Naive thymus-derived CD4-positive, alpha-beta T cell (primary cell): Measurements from ENCODE around the gene ID1. TPM values are rescaled to one million over a fixed set of nuclear protein-coding genes. Genes with fewer than 3 reads are reported as not detected.
"Not testable (repeated sequence)": the region's sequence is repeated elsewhere in the genome, so short reads cannot be mapped to it uniquely, and the experiment has no call there.

Source experiments
- ATAC-seq: fragments of 150-1000 bp; cut with Tn5 transposase; 2 replicates; pipeline ENCODE4 v1.10.0; 2021; ENCODE audit warnings: mild to moderate bottlenecking, moderate library complexity
- CTCF ChIA-PET: fragments of 350-600 bp; sonication (Branson Sonifier 250); formaldehyde crosslinking; loops from one replicate; lab custom pipeline; 2021; ENCODE audit warnings: antibody characterized with exemption; lab: Charles Lee
- POLR2A ChIA-PET: fragments of 350-600 bp; sonication (Branson Sonifier 250); formaldehyde crosslinking; loops from one replicate; lab custom pipeline; 2021; ENCODE audit warnings: antibody characterized with exemption, inconsistent platforms; lab: Charles Lee
- DNase-seq, 9 donors: peaks; one replicate each; pipeline versions ENCODE4 v3.0.0 to v3.0.0-alpha.2; 2020 to 2022; ENCODE audit warnings: mixed read lengths in 1 of 9
- H3K27ac ChIP-seq: one replicate; pipeline ENCODE4 v1.7.0; 2013; ENCODE audit warnings: mild to moderate bottlenecking, low read depth, low read length, moderate library complexity
- H3K27me3 ChIP-seq, 2 donors: one replicate each; pipeline ENCODE4 v1.7.0; 2013; ENCODE audit warnings: low read length in 2 of 2, mild to moderate bottlenecking in 2 of 2, moderate library complexity in 2 of 2; ENCODE audit not compliant: control insufficient read depth in 2 of 2, insufficient read depth in 2 of 2
- H3K36me3 ChIP-seq, 3 experiments: 1 replicate in 2 of 3; 2 replicates in 1 of 3; pipeline ENCODE4 v1.7.0; 2013; ENCODE audit warnings: low read length in 3 of 3, mild to moderate bottlenecking in 3 of 3, moderate library complexity in 1 of 3; ENCODE audit not compliant: insufficient read depth in 3 of 3, control insufficient read depth in 2 of 3
- H3K4me1 ChIP-seq, 2 donors: one replicate each; pipeline ENCODE4 v1.7.0; 2013; ENCODE audit warnings: low read length in 2 of 2, mild to moderate bottlenecking in 2 of 2, moderate library complexity in 1 of 2; ENCODE audit not compliant: control insufficient read depth in 2 of 2, insufficient read depth in 2 of 2
- H3K4me3 ChIP-seq: 2 replicates; pipeline ENCODE4 v1.7.0; 2013; ENCODE audit warnings: mild to moderate bottlenecking, low read length
- H3K9me3 ChIP-seq, 3 experiments: 1 replicate in 2 of 3; 2 replicates in 1 of 3; pipeline ENCODE4 v1.7.0; 2013; ENCODE audit warnings: low read length in 3 of 3; ENCODE audit not compliant: control insufficient read depth in 2 of 3
- H3K27ac Mint-ChIP-seq, 9 donors: one replicate each; pipeline ENCODE4 v1.8.0; 2020 to 2022; ENCODE audit warnings: mixed read lengths in 9 of 9, mild to moderate bottlenecking in 8 of 9, moderate library complexity in 5 of 9, inconsistent platforms in 2 of 9
- H3K27me3 Mint-ChIP-seq, 5 donors: one replicate each; pipeline ENCODE4 v1.8.0; 2021 to 2022; ENCODE audit warnings: mixed read lengths in 5 of 5, mild to moderate bottlenecking in 1 of 5
- H3K36me3 Mint-ChIP-seq, 5 donors: one replicate each; pipeline ENCODE4 v1.8.0; 2020 to 2022; ENCODE audit warnings: mixed read lengths in 5 of 5, mild to moderate bottlenecking in 3 of 5, inconsistent platforms in 1 of 5
- H3K4me1 Mint-ChIP-seq, 7 donors: one replicate each; pipeline ENCODE4 v1.8.0; 2020 to 2022; ENCODE audit warnings: mixed read lengths in 7 of 7, mild to moderate bottlenecking in 3 of 7, inconsistent platforms in 1 of 7
- H3K4me3 Mint-ChIP-seq, 10 donors: one replicate each; pipeline ENCODE4 v1.8.0; 2020 to 2022; ENCODE audit warnings: mild to moderate bottlenecking in 10 of 10, mixed read lengths in 10 of 10, moderate library complexity in 6 of 10, inconsistent platforms in 2 of 10
- H3K9me3 Mint-ChIP-seq, 11 donors: one replicate each; pipeline ENCODE4 v1.8.0; 2020 to 2022; ENCODE audit warnings: mixed read lengths in 11 of 11, mild to moderate bottlenecking in 4 of 11, inconsistent platforms in 1 of 11, moderate library complexity in 1 of 11
- intact Hi-C, 2 donors: fragments of 100-400 bp; cut with micrococcal nuclease; formaldehyde crosslinking; loops; one replicate each; pipeline ENCODE4 v1.15.1; 2023
- polyA plus RNA-seq, 2 donors: library from polyadenylated mRNA; unstranded; fragments of 300-500 nt; fragmentation: Illumina TruSeq; gene quantifications; one replicate each; pipeline ENCODE4 v1.2.3, GENCODE V29; 2021
- total RNA-seq, 6 experiments: library from RNA in 5 of 6; stranded (reverse) in 5 of 6; gene quantifications; 1 replicate in 5 of 6; 2 replicates in 1 of 6; pipeline ENCODE4 v1.2.3 and lab custom pipeline; 2021 to 2026

Gene ID1
- total and polyA plus RNA-seq, 7 experiments from 2014 or later, result 0.41 to 16.9 (median 0.62) TPM; not detected in 2

GRCh38 chr20:31638816-31639215, 33.7 kb downstream of the ID1 start:
- ChIA-PET POLR2A (interaction anchor here (0.5 kb wide), 1 partner anchor 148 kb away, joined by 3 read pairs; no protein-coding TSS in a partner anchor), CTCF (no interaction called here)
- H3K4me1 Mint-ChIP-seq, result peaks cover 5 to 8% (median 6%) of the 10 kb centered on the region in 7 donors
- intact Hi-C loops, result no loop called here
- no peak overlapping the region for H3K27ac Mint-ChIP-seq
- no peak for DNase-seq
- H3K36me3 ChIP-seq, result no peaks in the 10 kb centered on the region
- H3K9me3 Mint-ChIP-seq, result no peaks in the 10 kb centered on the region
- peaks cover 0 to 13% (median 0%) of the 10 kb centered on the region in 5 donors for H3K27me3 Mint-ChIP-seq
- H3K9me3 ChIP-seq, result no peaks in the 10 kb centered on the region
- H3K4me1 ChIP-seq, result peaks cover 0 to 5% of the 10 kb centered on the region in 2 donors
- ATAC-seq, result no peak
- no peaks in the 10 kb centered on the region for H3K36me3 Mint-ChIP-seq
- no peak overlapping the region for H3K27ac ChIP-seq
- no peaks in the 10 kb centered on the region for H3K27me3 ChIP-seq
- H3K4me3 ChIP-seq, result no peak overlapping the region
- H3K4me3 Mint-ChIP-seq, result no peak overlapping the region

- peaks cover 0 to 5% of the 10 kb centered on the region in 2 donors for H3K4me1 ChIP-seq
- H3K27ac Mint-ChIP-seq, result peak overlapping the region in 1 of 9 donors; percentile 60
- no peaks in the 10 kb centered on the region for H3K9me3 Mint-ChIP-seq
These were observed 35.2 kb downstream of the ID1 start for GRCh38 chr20:31640259-31640658.

GRCh38 chr20:31641391-31641790, 36.3 kb downstream of the ID1 start:
- no peaks in the 10 kb centered on the region for H3K9me3 ChIP-seq
- no peak for DNase-seq
- peaks cover 0 to 21% (median 0%) of the 10 kb centered on the region in 5 donors for H3K27me3 Mint-ChIP-seq
- peaks cover 0 to 5% of the 10 kb centered on the region in 2 donors for H3K4me1 ChIP-seq
- no peaks in the 10 kb centered on the region for H3K9me3 Mint-ChIP-seq
- CTCF ChIA-PET, result interaction anchor here (0.8 kb wide), 1 partner anchor 81 kb away, joined by 6 read pairs; no protein-coding TSS in a partner anchor
- no peak overlapping the region for H3K4me3 ChIP-seq
- ATAC-seq, result no peak
- no peaks in the 10 kb centered on the region for H3K36me3 ChIP-seq
- no peak overlapping the region for H3K27ac ChIP-seq
- no peaks in the 10 kb centered on the region for H3K27me3 ChIP-seq
- POLR2A ChIA-PET, result no interaction called here
- intact Hi-C loops, result no loop called here
- no peaks in the 10 kb centered on the region for H3K36me3 Mint-ChIP-seq
- H3K4me1 Mint-ChIP-seq, result peaks cover 5 to 8% (median 6%) of the 10 kb centered on the region in 7 donors
- H3K4me3 Mint-ChIP-seq, result no peak overlapping the region
- H3K27ac Mint-ChIP-seq, result peak overlapping the region in 1 of 9 donors; percentile 25

More at GRCh38 chr20:31640259-31640658, 35.2 kb downstream of the ID1 start:
- Histone ChIP-seq H3K4me3 (no peak overlapping the region), H3K36me3 (no peaks in the 10 kb centered on the region), H3K27ac (no peak overlapping the region), H3K27me3 (no peaks in the 10 kb centered on the region), H3K9me3 (no peaks in the 10 kb centered on the region)
- H3K4me3 Mint-ChIP-seq, result no peak overlapping the region
- ATAC-seq (no peak), DNase-seq (no peak)
- no peaks in the 10 kb centered on the region for H3K36me3 Mint-ChIP-seq
- POLR2A ChIA-PET, result no interaction called here
- CTCF ChIA-PET, result interaction anchor here (0.6 kb wide), 1 partner anchor 79 kb away, joined by 3 read pairs; no protein-coding TSS in a partner anchor
- H3K4me1 Mint-ChIP-seq, result peaks cover 5 to 8% (median 6%) of the 10 kb centered on the region in 7 donors
- intact Hi-C loops, result no loop called here
- H3K27me3 Mint-ChIP-seq, result peaks cover 0 to 17% (median 0%) of the 10 kb centered on the region in 5 donors

GRCh38 chr20:31642837-31643236, 37.7 kb downstream of the ID1 start:
- ATAC-seq (no peak), DNase-seq (no peak)
- Mint-ChIP-seq H3K9me3 (no peaks in the 10 kb centered on the region), H3K36me3 (no peaks in the 10 kb centered on the region), H3K4me1 (peaks cover 5 to 8% (median 6%) of the 10 kb centered on the region in 7 donors), H3K4me3 (peak overlapping the region in 1 of 10 donors; percentile 10), H3K27me3 (peaks cover 0 to 21% (median 0%) of the 10 kb centered on the region in 5 donors), H3K27ac (peak overlapping the region in 1 of 9 donors; percentile 4)
- Histone ChIP-seq H3K4me3 (no peak overlapping the region), H3K27ac (no peak overlapping the region), H3K9me3 (no peaks in the 10 kb centered on the region), H3K4me1 (peaks cover 0 to 5% of the 10 kb centered on the region in 2 donors), H3K36me3 (no peaks in the 10 kb centered on the region), H3K27me3 (no peaks in the 10 kb centered on the region)
- CTCF ChIA-PET, result no interaction called here
- intact Hi-C loops, result no loop called here
- POLR2A ChIA-PET, result no interaction called here

GRCh38 chr20:31643522-31643921, 38.4 kb downstream of the ID1 start:
- CTCF ChIA-PET, result no interaction called here

GRCh38 chr20:31644701-31645100, 39.6 kb downstream of the ID1 start:
- Histone ChIP-seq H3K9me3 (no peaks in the 10 kb centered on the region), H3K4me3 (no peak overlapping the region), H3K27ac (no peak overlapping the region), H3K4me1 (peaks cover 0 to 5% of the 10 kb centered on the region in 2 donors), H3K36me3 (no peaks in the 10 kb centered on the region), H3K27me3 (no peaks in the 10 kb centered on the region)
- ATAC-seq (no peak), DNase-seq (no peak)
- no peaks in the 10 kb centered on the region for H3K36me3 Mint-ChIP-seq
- no peaks in the 10 kb centered on the region for H3K9me3 Mint-ChIP-seq
- CTCF ChIA-PET, result no interaction called here
- peaks cover 5 to 8% (median 6%) of the 10 kb centered on the region in 7 donors for H3K4me1 Mint-ChIP-seq
- peaks cover 0 to 21% (median 0%) of the 10 kb centered on the region in 5 donors for H3K27me3 Mint-ChIP-seq
- no peak overlapping the region for H3K27ac Mint-ChIP-seq
- no peak overlapping the region for H3K4me3 Mint-ChIP-seq
- POLR2A ChIA-PET, result no interaction called here
- intact Hi-C loops, result no loop called here

More at GRCh38 chr20:31643522-31643921, 38.4 kb downstream of the ID1 start:
- Mint-ChIP-seq H3K9me3 (no peaks in the 10 kb centered on the region), H3K4me3 (no peak overlapping the region), H3K4me1 (peaks cover 5 to 8% (median 6%) of the 10 kb centered on the region in 7 donors), H3K27ac (no peak overlapping the region), H3K27me3 (peaks cover 0 to 21% (median 0%) of the 10 kb centered on the region in 5 donors), H3K36me3 (no peaks in the 10 kb centered on the region)
- Histone ChIP-seq H3K27ac (no peak overlapping the region), H3K4me1 (peaks cover 0 to 5% of the 10 kb centered on the region in 2 donors), H3K36me3 (no peaks in the 10 kb centered on the region), H3K4me3 (no peak overlapping the region), H3K27me3 (no peaks in the 10 kb centered on the region), H3K9me3 (no peaks in the 10 kb centered on the region)
- no peak for DNase-seq
- POLR2A ChIA-PET, result no interaction called here
- ATAC-seq, result no peak
- intact Hi-C loops, result no loop called here

GRCh38 chr20:31648104-31648503, 43.0 kb downstream of the ID1 start:
- CTCF ChIA-PET, H3K36me3 ChIP-seq, H3K4me1 Mint-ChIP-seq, POLR2A ChIA-PET, H3K9me3 Mint-ChIP-seq, H3K36me3 Mint-ChIP-seq, intact Hi-C loops, DNase-seq, H3K9me3 ChIP-seq, H3K4me3 ChIP-seq, H3K27me3 ChIP-seq, H3K27ac Mint-ChIP-seq, H3K27ac ChIP-seq, ATAC-seq, H3K4me3 Mint-ChIP-seq, H3K4me1 ChIP-seq: not testable (repeated sequence)
- H3K27me3 Mint-ChIP-seq, result peaks cover 0 to 20% (median 0%) of the 10 kb centered on the region in 5 donors
